OCI-LY3 (cell line): ENCODE results near the gene MN1.

Source experiments
- EZH2phosphoT487 ChIP-seq: fragments of 200-600 bp; shearing (Covaris generic); IDR thresholded peaks from 2 replicates; pipeline ENCODE4 v1.6.1; 2018; ENCODE audit warnings: antibody characterized with exemption, mixed run types, low read depth
- TF ChIP-seq, protein P1 (sequence below): fragments of 200-600, 300-600 bp; sonication (generic); IDR thresholded peaks from 2 replicates; pipeline ENCODE4 v1.5.1; 2014; ENCODE audit warnings: antibody characterized with exemption, low read length, low read depth

GRCh38 chr22:27784120-27784475 is 17.5 kb downstream of the MN1 start:
- TF ChIP-seq, protein P1, sequence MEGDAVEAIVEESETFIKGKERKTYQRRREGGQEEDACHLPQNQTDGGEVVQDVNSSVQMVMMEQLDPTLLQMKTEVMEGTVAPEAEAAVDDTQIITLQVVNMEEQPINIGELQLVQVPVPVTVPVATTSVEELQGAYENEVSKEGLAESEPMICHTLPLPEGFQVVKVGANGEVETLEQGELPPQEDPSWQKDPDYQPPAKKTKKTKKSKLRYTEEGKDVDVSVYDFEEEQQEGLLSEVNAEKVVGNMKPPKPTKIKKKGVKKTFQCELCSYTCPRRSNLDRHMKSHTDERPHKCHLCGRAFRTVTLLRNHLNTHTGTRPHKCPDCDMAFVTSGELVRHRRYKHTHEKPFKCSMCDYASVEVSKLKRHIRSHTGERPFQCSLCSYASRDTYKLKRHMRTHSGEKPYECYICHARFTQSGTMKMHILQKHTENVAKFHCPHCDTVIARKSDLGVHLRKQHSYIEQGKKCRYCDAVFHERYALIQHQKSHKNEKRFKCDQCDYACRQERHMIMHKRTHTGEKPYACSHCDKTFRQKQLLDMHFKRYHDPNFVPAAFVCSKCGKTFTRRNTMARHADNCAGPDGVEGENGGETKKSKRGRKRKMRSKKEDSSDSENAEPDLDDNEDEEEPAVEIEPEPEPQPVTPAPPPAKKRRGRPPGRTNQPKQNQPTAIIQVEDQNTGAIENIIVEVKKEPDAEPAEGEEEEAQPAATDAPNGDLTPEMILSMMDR, result no peak
- TF ChIP-seq EZH2phosphoT487, result no peak
